ENCODE measurements around the gene RASGRF2.

DNA sequence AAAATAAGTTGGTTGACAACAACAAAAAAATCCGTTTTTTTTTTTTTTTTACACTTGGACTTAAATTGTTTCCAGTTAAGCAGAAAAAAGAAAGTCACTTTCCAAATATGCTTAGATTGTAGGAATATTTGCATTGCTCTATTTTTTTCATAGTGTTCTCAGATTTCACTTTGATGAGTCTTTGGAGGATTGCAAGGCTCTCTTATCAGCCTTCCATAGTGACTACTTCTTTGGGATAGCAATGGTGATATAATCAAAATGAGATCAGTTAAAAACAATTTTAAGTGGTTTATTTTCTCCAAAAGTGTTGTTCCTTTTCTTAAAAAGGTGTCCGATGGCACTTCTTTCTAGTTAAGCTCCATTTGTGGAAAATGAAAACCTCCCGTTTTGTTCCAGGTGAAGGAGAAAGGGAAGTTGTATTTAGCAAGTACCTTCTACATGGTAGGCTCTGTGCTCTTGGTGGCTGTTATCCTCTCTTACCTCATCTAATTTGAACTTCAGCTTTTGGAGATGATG is 3.9 kb downstream of the RASGRF2 start:
- no peak for TF ChIP-seq CTCF (IDR thresholded peaks at IDR 0.05 in 4 of 5, conservative IDR thresholded peaks at IDR 0.05 in 1 of 5)
- TF ChIP-seq POLR2A (IDR thresholded peaks at IDR 0.05) = no peak
